NCI-H2196 (cell line): Measurements from ENCODE around the gene DGLUCY.

Source experiments
- DNase-seq: peaks from one replicate; lab custom pipeline; 2025; ENCODE audit not compliant: unreplicated experiment; lab: John Stamatoyannopoulos, UW

The DGLUCY gene

DNA sequence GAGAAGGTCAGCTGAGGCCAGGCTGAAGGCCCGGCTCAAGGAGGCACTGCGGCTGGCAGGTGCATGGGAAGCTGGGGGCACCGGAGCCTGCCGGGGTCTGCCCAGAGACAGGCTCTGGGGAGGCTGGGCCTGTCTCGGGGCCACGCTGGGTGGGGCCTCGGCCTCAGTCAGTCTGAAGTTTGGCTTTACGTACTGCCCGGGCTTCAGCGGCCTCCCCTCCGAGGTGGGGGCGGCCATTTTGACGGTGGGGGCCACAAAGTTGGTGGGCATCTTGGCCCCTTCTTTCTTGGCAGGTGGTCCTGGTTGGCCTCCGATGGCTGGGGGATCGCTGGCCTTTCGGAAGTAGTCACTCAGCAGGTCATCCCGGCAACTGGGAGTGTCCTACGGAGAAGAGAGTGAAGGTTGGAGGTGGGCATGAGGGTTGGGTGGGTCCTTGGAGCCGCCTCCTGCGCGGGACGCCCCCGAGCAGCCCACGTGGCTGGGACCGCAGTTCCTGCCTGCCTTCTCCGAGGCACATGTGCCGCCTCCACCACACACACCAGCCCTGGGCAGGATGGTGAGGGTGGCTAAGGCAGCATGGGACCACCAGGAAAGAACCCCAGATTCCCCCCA lies 159.5 kb downstream of the DGLUCY start:
- no peak for DNase-seq

DNA sequence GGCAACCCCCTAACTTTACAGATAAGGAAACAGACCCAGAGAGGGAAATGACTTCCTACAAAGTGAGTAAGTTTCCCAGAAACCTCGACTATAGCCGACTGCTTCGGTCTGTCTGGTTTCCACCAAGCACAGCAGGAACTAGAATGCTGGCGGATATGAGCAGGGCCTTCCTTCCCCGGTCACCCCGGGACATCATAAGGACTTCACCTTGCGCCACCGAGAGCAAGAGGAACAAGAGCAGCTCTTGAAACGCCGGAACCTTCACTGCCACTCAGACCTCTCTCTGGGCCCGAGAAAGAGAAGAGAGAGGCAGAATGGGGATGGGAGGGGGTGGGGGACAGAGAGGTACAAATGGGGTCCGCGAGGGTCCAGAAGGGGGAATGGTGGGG lies 160.0 kb downstream of the DGLUCY start:
- no peak for DNase-seq

DNA sequence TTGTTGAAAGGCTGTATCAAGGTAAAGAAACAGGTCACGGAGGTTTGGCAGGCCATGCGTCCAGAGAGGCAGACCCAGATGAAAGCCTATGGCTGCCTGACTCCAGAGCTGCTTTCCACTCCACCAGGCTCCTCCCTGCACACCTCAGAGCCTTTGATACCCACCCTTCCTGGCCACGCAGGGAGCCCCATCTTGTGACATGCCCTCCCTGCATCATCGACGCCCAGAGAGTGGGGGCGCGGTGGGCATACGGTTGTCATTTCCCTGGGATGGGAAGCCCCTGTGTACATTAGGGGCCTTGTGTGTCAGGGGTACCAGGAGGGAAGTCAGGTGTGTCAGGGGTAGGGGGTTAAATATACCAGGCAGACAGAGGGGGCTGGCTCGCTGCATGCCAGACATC lies 160.9 kb downstream of the DGLUCY start:
- DNase-seq = no peak
